HCT116 (cell line): ENCODE results near the gene PHC1. TPM values are rescaled to one million over a fixed set of nuclear protein-coding genes. Genes with fewer than 3 reads are reported as not detected.

ENCODE experiments used
- ATAC-seq: fragments of 200-7000 bp; cut with Tn5 transposase; 2 replicates; pipeline ENCODE4 v1.9.1; 2020; ENCODE audit warnings: mild to moderate bottlenecking, moderate library complexity
- BruUV-seq: library from RNA; stranded (reverse); fragments of 400-500 nt; replicated peaks from 2 replicates; lab custom pipeline; 2021; lab: Mats Ljungman, UMichigan
- CTCF ChIA-PET: fragments of 300-600 bp; sonication (Branson Sonifier 250); formaldehyde crosslinking; loops from one replicate; lab custom pipeline; 2021; ENCODE audit warnings: antibody characterized with exemption; lab: Charles Lee
- POLR2A ChIA-PET: fragments of 300-600, 350-600 bp; sonication (Branson Sonifier 250); formaldehyde crosslinking; loops from one replicate; lab custom pipeline; 2021; ENCODE audit warnings: antibody characterized with exemption; lab: Charles Lee
- RAD21 ChIA-PET, 2 experiments: fragments of 300-600 bp; sonication (Branson Sonifier 250); formaldehyde crosslinking; loops; one replicate each; lab custom pipeline; 2023; ENCODE audit warnings: low total read pairs in 2 of 2; ENCODE audit not compliant: uncharacterized antibody in 2 of 2, unreplicated experiment in 2 of 2, low non-redundant PET in 1 of 2; lab: Charles Lee
- DNase-seq: peaks from one replicate; pipeline ENCODE4 v3.0.0-alpha.2; 2010; ENCODE audit warnings: low read depth, low spot score
- H2AFZ ChIP-seq: fragments of 200-600 bp; shearing (Covaris generic), sonication (generic); 2 replicates; pipeline ENCODE4 v1.6.1; 2017; ENCODE audit warnings: low read depth, mixed run types, mixed read lengths, antibody characterized with exemption, low read length; ENCODE audit not compliant: poor library complexity, severe bottlenecking
- H3K27ac ChIP-seq: 2 replicates; pipeline ENCODE4 v1.5.1; 2012; ENCODE audit warnings: low read depth, low read length
- H3K27me3 ChIP-seq: fragments of 200-600 bp; sonication (generic); 2 replicates; pipeline ENCODE4 v1.6.1; 2016; ENCODE audit warnings: mixed run types, low read length, mixed read lengths; ENCODE audit not compliant: insufficient read depth
- H3K36me3 ChIP-seq, 2 experiments: fragments of 200-500 bp in 1 of 2; fragments of 200-600 bp in 1 of 2; sonication (Bioruptor generic) in 1 of 2; sonication (generic) in 1 of 2; 2 replicates each; pipeline versions ENCODE4 v1.5.1 to v1.6.1; 2014 to 2016; ENCODE audit warnings: low read length in 2 of 2, inconsistent platforms in 1 of 2, mixed read lengths in 1 of 2, mixed run types in 1 of 2; ENCODE audit not compliant: insufficient read depth in 2 of 2, control insufficient read depth in 1 of 2
- H3K4me1 ChIP-seq, 2 experiments: fragments of 200-600 bp in 1 of 2; sonication (generic) in 1 of 2; 2 replicates each; pipeline versions ENCODE4 v1.5.1 to v1.6.1; 2012 to 2017; ENCODE audit warnings: low read length in 2 of 2, inconsistent platforms in 1 of 2, mild to moderate bottlenecking in 1 of 2, mixed read lengths in 1 of 2, mixed run types in 1 of 2, moderate library complexity in 1 of 2; ENCODE audit not compliant: insufficient read depth in 2 of 2, control insufficient read depth in 1 of 2
- H3K4me2 ChIP-seq: fragments of 200-600 bp; sonication (generic); 2 replicates; pipeline ENCODE4 v1.6.1; 2017; ENCODE audit warnings: mixed run types, low read length, mixed read lengths
- H3K4me3 ChIP-seq, 2 experiments: fragments of 200-600 bp in 1 of 2; sonication (generic) in 1 of 2; replicated peaks in 1 of 2; 2 replicates each; pipeline ENCODE4 v1.5.1; 2011 to 2016; ENCODE audit warnings: low read length in 2 of 2, control low read depth in 1 of 2, low read depth in 1 of 2, mild to moderate bottlenecking in 1 of 2, mixed read lengths in 1 of 2, mixed run types in 1 of 2
- H3K79me2 ChIP-seq: fragments of 200-600 bp; sonication (generic); 2 replicates; pipeline ENCODE4 v1.6.1; 2017; ENCODE audit warnings: mild to moderate bottlenecking, mixed run types, low read length, moderate library complexity, mixed read lengths; ENCODE audit not compliant: insufficient read depth
- H3K9ac ChIP-seq: fragments of 200-600 bp; sonication (generic); 2 replicates; pipeline ENCODE4 v1.6.1; 2016; ENCODE audit warnings: low read length, mixed read lengths
- H3K9me2 ChIP-seq: fragments of 200-600 bp; sonication (generic), shearing (Covaris generic); 2 replicates; pipeline ENCODE4 v1.6.1; 2017; ENCODE audit warnings: mixed run types, mild to moderate bottlenecking, moderate library complexity; ENCODE audit not compliant: insufficient read depth
- H3K9me3 ChIP-seq, 2 experiments: fragments of 200-500 bp in 1 of 2; fragments of 200-600 bp in 1 of 2; sonication (Bioruptor generic) in 1 of 2; sonication (generic) in 1 of 2; 2 replicates each; pipeline ENCODE4 v1.6.1; 2014 to 2017; ENCODE audit warnings: low read length in 2 of 2, mixed read lengths in 2 of 2, inconsistent platforms in 1 of 2, low read depth in 1 of 2, mild to moderate bottlenecking in 1 of 2, mixed run types in 1 of 2, moderate library complexity in 1 of 2; ENCODE audit not compliant: control insufficient read depth in 1 of 2, insufficient read depth in 1 of 2
- H4K20me1 ChIP-seq: fragments of 200-600 bp; sonication (generic), shearing (Covaris generic); 2 replicates; pipeline ENCODE4 v1.6.1; 2017; ENCODE audit warnings: mixed run types, mild to moderate bottlenecking, moderate library complexity; ENCODE audit not compliant: insufficient read depth
- CBX3 ChIP-seq: IDR thresholded peaks from 2 replicates; pipeline ENCODE4 v1.6.1; 2012; ENCODE audit warnings: low read depth
- CTCF ChIP-seq, 3 experiments: fragments of 200-600 bp in 1 of 3; sonication (generic) in 1 of 3; IDR thresholded peaks in 2 of 3; conservative IDR thresholded peaks in 1 of 3; 2 replicates each; pipeline ENCODE4 v1.5.1; 2012 to 2017; ENCODE audit warnings: low read depth in 2 of 3, low read length in 2 of 3, antibody characterized with exemption in 1 of 3, borderline replicate concordance in 1 of 3, control low read depth in 1 of 3, mild to moderate bottlenecking in 1 of 3, mixed read lengths in 1 of 3, mixed run types in 1 of 3, moderate library complexity in 1 of 3; ENCODE audit not compliant: insufficient read depth in 1 of 3
- EGR1 ChIP-seq: IDR thresholded peaks from 2 replicates; pipeline ENCODE4 v1.6.1; 2012; ENCODE audit warnings: low read depth
- ELF1 ChIP-seq: IDR thresholded peaks from 2 replicates; pipeline ENCODE4 v1.6.1; 2012; ENCODE audit warnings: low read depth, borderline replicate concordance
- EZH2 ChIP-seq: fragments of 200-600 bp; sonication (generic); IDR thresholded peaks from 2 replicates; pipeline ENCODE4 v1.6.1; 2017; ENCODE audit warnings: antibody characterized with exemption, mixed run types
- EZH2phosphoT487 ChIP-seq: fragments of 200-600 bp; IDR thresholded peaks from 2 replicates; pipeline ENCODE4 v1.6.1; 2018; ENCODE audit warnings: antibody characterized with exemption, borderline replicate concordance
- JUND ChIP-seq: IDR thresholded peaks from 2 replicates; pipeline ENCODE4 v1.6.1; 2012
- MAX ChIP-seq: IDR thresholded peaks from 2 replicates; pipeline ENCODE4 v1.6.1; 2012
- POLR2A ChIP-seq: IDR thresholded peaks from 2 replicates; pipeline ENCODE4 v1.7.0; 2011; ENCODE audit warnings: borderline replicate concordance; ENCODE audit not compliant: insufficient read depth, insufficient read length; ENCODE audit errors: extremely low read depth
- POLR2AphosphoS5 ChIP-seq: IDR thresholded peaks from 2 replicates; pipeline ENCODE4 v1.6.1; 2011; ENCODE audit warnings: mild to moderate bottlenecking, low read depth, low read length, moderate library complexity
- RAD21 ChIP-seq: IDR thresholded peaks from 2 replicates; pipeline ENCODE4 v1.6.1; 2012; ENCODE audit warnings: low read depth, mild to moderate bottlenecking
- SP1 ChIP-seq: IDR thresholded peaks from 2 replicates; pipeline ENCODE4 v1.6.1; 2012; ENCODE audit warnings: low read depth
- YY1 ChIP-seq: IDR thresholded peaks from 2 replicates; pipeline ENCODE4 v1.6.1; 2011; ENCODE audit warnings: low read length, low read depth, moderate library complexity, mild to moderate bottlenecking; ENCODE audit not compliant: insufficient replicate concordance; ENCODE audit errors: extremely low read depth
- ZFX ChIP-seq: fragments of 450-650 bp; IDR thresholded peaks from 2 replicates; pipeline ENCODE4 v1.6.1; 2017
- ZNF274 ChIP-seq: fragments of 200-500 bp; sonication (Bioruptor generic); IDR thresholded peaks from 2 replicates; pipeline ENCODE4 v1.6.1; 2014; ENCODE audit warnings: mild to moderate bottlenecking, low read depth, low read length, inconsistent platforms
- intact Hi-C: fragments of 100-400 bp; cut with micrococcal nuclease; formaldehyde crosslinking; loops from 2 replicates; pipeline ENCODE4 v1.10.0; 2022
- total RNA-seq: library from RNA; stranded (reverse); gene quantifications from one replicate; pipeline ENCODE4 v1.2.1, GENCODE V29; 2021; ENCODE audit not compliant: unreplicated experiment
- TF ChIP-seq, protein P1 (sequence below): IDR thresholded peaks from 2 replicates; pipeline ENCODE4 v1.6.1; 2011; ENCODE audit warnings: mild to moderate bottlenecking, low read length, moderate library complexity; ENCODE audit not compliant: insufficient replicate concordance; ENCODE audit errors: extremely low read depth

PHC1 gene
- total RNA-seq, 1 experiment from 2014 or later = 22.8 TPM

DNA sequence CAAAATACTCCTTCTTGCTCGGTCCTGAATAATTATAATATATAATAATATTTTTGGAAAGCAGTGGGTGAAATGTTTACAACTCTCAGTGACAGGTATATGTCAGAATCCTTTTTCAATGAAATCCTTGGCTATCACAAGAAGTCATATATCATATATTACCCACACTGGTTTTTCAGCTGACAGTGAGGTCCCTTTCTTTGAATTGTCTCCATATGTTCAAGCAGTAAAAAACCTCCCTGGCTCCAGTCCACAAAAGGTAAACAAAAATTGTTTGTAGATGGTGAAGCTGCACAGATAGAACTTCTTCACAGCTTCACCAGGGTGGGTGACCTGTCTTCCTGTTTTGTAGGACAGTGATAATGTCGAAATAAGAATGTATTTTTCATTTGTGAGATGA, 47.9 kb upstream of the PHC1 start:
- no peak overlapping the region for H3K4me2 ChIP-seq
- H3K36me3 ChIP-seq = no peaks in the 10 kb centered on the region
- no peaks in the 10 kb centered on the region for H3K4me1 ChIP-seq
- H3K27me3 ChIP-seq = no peaks in the 10 kb centered on the region
- H3K9ac ChIP-seq = no peak overlapping the region
- POLR2A ChIA-PET = no interaction called here
- RAD21 ChIA-PET = no interaction called here
- no peaks in the 10 kb centered on the region for H3K9me2 ChIP-seq
- BruUV-seq = no TSS peak
- no peak for DNase-seq
- no peak for TF ChIP-seq SP1
- TF ChIP-seq JUND = no peak
- TF ChIP-seq EZH2phosphoT487 = no peak
- TF ChIP-seq CBX3 = no peak
- TF ChIP-seq ELF1 = no peak
- no peak for TF ChIP-seq POLR2AphosphoS5
- TF ChIP-seq RAD21 = no peak
- TF ChIP-seq MAX = no peak
- no peak for TF ChIP-seq EZH2
- no peak for TF ChIP-seq EGR1
- TF ChIP-seq POLR2A = no peak
- no peak for TF ChIP-seq CTCF (IDR thresholded peaks at IDR 0.05 in 2 of 3, conservative IDR thresholded peaks at IDR 0.05 in 1 of 3; ENCODE audit: borderline replicate concordance in 1 of 3, insufficient read depth in 1 of 3, low read depth in 2 of 3, low read length in 2 of 3)
- no peak for TF ChIP-seq ZNF274
- TF ChIP-seq, protein P1, sequence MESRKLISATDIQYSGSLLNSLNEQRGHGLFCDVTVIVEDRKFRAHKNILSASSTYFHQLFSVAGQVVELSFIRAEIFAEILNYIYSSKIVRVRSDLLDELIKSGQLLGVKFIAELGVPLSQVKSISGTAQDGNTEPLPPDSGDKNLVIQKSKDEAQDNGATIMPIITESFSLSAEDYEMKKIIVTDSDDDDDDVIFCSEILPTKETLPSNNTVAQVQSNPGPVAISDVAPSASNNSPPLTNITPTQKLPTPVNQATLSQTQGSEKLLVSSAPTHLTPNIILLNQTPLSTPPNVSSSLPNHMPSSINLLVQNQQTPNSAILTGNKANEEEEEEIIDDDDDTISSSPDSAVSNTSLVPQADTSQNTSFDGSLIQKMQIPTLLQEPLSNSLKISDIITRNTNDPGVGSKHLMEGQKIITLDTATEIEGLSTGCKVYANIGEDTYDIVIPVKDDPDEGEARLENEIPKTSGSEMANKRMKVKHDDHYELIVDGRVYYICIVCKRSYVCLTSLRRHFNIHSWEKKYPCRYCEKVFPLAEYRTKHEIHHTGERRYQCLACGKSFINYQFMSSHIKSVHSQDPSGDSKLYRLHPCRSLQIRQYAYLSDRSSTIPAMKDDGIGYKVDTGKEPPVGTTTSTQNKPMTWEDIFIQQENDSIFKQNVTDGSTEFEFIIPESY = no peak
- no peak for TF ChIP-seq ZFX
- TF ChIP-seq YY1 = no peak
- TF ChIP-seq, all 23 proteins: peak for 0
- Histone ChIP-seq H2AFZ (no peak overlapping the region), H3K27ac (no peak overlapping the region), H3K4me3 (no peak overlapping the region), H4K20me1 (no peaks in the 10 kb centered on the region), H3K9me3 (no peaks in the 10 kb centered on the region), H3K79me2 (no peaks in the 10 kb centered on the region)
- ATAC-seq = no peak
- intact Hi-C loops = no loop called here
- CTCF ChIA-PET = no interaction called here
